HuH-7.5 (cell line): ENCODE results near the gene ANKRA2.
A peak's percentile ranks its signal among the peaks of the same experiment; 100 is the strongest.
"Not testable (repeated sequence)": the region's sequence is repeated elsewhere in the genome, so short reads cannot be mapped to it uniquely, and the experiment has no call there.

Experiments used
- DNase-seq: peaks from one replicate; pipeline ENCODE4 v3.0.0; 2011; ENCODE audit warnings: low spot score

ANKRA2 gene

GRCh38 chr5:73545403-73545779 lies 20.0 kb downstream of the ANKRA2 start:
- no peak for DNase-seq

GRCh38 chr5:73544429-73545402 lies 20.7 kb downstream of the ANKRA2 start:
- no peak for DNase-seq

GRCh38 chr5:73542020-73542419 lies 23.4 kb downstream of the ANKRA2 start:
- no peak for DNase-seq

GRCh38 chr5:73540192-73540591 lies 25.2 kb downstream of the ANKRA2 start:
- DNase-seq: no peak

GRCh38 chr5:73539730-73540129 lies 25.7 kb downstream of the ANKRA2 start:
- no peak for DNase-seq

- DNase-seq: no peak
Measured at GRCh38 chr5:73534971-73535370, 30.5 kb downstream of the ANKRA2 start.

GRCh38 chr5:73534011-73534644 lies 31.3 kb downstream of the ANKRA2 start:
- DNase-seq: no peak

GRCh38 chr5:73532195-73532594 lies 33.2 kb downstream of the ANKRA2 start:
- DNase-seq: no peak

GRCh38 chr5:73531356-73531755 lies 34.1 kb downstream of the ANKRA2 start:
- no peak for DNase-seq

- DNase-seq: no peak
Measured at GRCh38 chr5:73529081-73529480, 36.4 kb downstream of the ANKRA2 start.

- DNase-seq: no peak
Measured at GRCh38 chr5:73528248-73528647, 37.2 kb downstream of the ANKRA2 start.

GRCh38 chr5:73525606-73526203 lies 39.7 kb downstream of the ANKRA2 start:
- DNase-seq: no peak

- no peak for DNase-seq
Measured at GRCh38 chr5:73523861-73524260, 41.6 kb downstream of the ANKRA2 start.

GRCh38 chr5:73522989-73523388 lies 42.5 kb downstream of the ANKRA2 start:
- no peak for DNase-seq

- peak; percentile 65 for DNase-seq
Measured at GRCh38 chr5:73519531-73520283, 45.7 kb downstream of the ANKRA2 start.

- DNase-seq: no peak
Measured at GRCh38 chr5:73515232-73515631, 50.2 kb downstream of the ANKRA2 start.

GRCh38 chr5:73514418-73514817 lies 51.0 kb downstream of the ANKRA2 start:
- DNase-seq: no peak

- no peak for DNase-seq
Measured at GRCh38 chr5:73513996-73514395, 51.4 kb downstream of the ANKRA2 start.

GRCh38 chr5:73508521-73508920 lies 56.9 kb downstream of the ANKRA2 start:
- not testable (repeated sequence) for DNase-seq

- DNase-seq: no peak
Measured at GRCh38 chr5:73507062-73507461, 58.4 kb downstream of the ANKRA2 start.

GRCh38 chr5:73506459-73506955 lies 58.9 kb downstream of the ANKRA2 start:
- no peak for DNase-seq
